Measurements from ENCODE around the gene RNF34.

Gene RNF34

DNA sequence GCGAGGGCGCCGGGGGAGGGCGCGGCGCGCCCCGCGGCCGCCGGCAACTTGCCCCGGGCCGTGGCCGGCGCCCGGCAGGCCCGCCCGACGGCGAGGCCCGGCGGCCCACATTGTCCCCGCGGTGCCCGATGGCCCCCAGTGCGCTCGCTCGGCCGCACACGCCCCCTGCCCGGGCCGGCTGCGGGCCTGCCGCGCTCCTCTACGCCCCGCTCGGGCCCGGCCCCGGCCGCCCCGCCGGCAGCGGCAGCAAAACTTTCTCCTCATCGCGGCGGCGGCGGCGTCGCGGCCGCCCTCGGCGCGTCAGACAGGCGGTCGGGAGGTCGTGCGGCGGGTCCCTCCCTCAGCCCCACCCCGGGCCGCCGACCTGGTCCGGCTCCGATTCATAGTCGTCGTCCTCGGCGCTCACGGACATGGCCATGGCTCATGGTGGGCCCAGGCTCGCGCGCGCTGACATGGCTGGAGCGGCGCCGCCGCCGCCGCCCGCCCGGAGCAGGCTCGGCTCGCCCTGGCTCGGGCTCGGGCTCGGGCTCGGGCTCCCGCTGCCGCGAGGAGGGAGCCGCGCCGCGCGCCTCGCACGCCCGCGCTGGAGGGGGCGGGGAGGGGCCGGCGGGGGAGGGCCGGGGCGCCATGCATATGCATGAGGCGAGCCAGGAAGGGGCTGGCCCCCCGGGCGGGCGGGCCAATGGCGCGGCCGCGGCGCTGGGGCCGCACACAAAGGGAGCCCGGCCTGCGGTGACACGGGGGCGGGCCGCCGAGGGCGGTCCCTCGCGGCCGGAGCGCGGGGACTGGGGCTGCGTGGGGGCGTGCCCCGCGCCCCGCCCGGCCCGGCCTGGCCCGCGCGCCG, 67.1 kb downstream of the RNF34 start:
- DNase-seq (ENCODE audit: low read depth): peak; percentile 86

DNA sequence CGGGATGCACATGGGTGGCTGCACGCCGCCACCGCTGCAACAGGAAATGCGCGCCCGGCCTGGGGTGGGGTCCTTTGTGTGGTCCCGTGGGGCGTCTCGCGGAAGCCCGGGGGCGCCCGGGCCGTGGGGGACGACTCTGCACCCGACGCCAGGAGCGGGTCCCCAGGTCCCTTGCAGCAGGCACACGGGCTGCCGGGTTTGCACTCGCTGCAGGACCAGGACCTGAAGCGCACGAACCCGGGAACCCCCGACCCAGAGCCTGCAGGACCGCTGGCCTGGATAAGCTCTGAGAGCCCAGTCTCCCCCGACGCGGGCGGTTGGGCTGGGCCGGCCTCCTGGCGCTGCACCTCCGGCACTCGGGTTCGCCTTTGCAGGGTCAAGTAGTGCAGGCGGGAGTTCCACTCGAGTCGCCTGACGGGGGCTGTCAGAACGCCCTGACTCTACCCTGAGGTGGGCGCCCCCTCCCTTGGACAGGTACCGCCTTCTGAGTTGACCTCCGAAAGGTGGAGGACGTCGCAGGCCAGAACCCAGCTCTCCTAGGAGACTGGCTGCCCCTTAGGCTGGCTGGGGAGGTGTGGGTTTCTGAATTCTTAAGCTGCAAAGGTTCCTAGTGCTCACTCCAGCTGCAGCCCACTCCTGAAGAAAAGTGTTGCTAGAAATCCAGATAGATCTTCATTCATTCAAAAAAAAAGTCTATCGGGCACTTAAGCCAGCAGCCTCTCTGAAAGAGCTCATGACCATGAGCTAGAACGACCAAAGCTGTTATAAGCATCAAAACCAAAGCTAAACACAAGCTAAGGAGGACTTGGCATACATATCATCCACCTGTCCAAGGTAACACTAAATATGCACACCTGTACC, 68.0 kb downstream of the RNF34 start:
- DNase-seq (ENCODE audit: low read depth): no peak

DNA sequence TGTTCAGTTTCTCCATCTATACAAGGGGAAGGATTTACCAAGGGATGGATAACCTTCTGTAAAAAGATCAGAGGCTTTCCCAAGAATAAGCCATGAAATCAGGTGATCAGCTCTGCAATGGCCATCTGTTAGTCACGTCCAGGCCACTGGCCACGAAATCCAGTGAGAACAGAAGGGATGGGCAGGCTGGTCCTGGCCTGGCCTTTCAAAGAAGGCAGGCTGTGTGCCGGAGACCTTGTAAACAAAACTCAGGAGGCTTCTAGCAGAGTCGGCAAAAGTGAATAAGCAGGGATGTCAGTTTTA, 68.5 kb downstream of the RNF34 start:
- no peak for DNase-seq (ENCODE audit: low read depth)

DNA sequence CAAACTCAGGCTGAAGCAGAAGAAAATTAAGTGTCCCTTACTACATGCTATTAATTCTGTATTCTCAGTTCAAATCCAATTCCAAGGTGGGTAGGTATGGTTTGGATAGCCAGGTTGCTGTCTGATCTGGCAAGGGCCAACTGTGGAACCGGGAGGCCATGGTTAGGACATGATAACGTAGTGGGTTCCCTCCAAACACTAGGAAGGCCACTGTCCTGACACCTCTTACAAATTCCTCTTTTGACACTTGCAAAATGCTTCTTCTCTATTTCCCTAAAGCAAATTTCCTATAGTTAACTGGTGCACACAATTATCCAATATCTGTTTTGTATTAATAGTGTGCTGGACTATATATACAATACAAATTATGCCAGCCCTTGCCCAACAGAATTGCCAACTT, 70.8 kb downstream of the RNF34 start:
- DNase-seq (ENCODE audit: low read depth): no peak

DNA sequence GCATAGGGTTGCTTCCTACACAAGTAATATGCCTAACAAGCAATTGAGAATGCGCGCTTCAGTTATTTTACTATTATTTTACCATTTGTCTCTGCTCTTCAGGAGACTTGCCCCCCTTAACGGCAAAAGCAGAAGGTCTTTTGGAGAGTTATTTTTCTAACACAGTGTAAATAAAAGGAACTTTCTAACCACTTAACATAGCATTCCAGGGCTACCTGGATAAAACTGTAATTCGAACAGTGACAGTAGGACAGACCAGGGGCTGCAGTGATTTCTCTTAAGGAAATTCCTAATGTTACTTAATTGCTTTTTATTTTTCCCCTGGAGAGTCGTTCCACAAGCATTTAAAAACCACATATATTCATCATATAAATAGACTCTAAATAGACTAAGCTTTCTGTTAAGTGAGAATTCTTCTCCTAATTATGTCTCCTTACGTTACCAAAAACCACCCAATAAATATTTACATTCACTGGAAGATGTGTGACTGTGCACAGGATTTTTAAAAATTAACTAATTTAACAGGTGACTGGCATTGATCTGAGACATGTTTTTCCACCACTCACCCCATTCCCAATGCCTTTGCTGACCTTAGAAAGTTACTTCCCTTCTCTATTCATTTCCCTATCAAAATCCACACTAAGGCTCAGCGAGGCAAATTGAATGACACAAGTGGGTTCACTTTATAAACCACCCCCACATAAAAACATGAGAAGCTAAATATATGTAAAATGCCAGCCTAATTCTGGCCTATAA, 72.4 kb downstream of the RNF34 start:
- DNase-seq (ENCODE audit: low read depth): no peak

Measured in activated T-cell treated with anti-CD3 and anti-CD28 coated beads for 24 hours (primary cell).